ENCODE results near the gene SLC1A7.

Gene SLC1A7

GRCh38 chr1:53047737-53048736 lies 94.4 kb downstream of the SLC1A7 start:
- DNase-seq (ENCODE audit: insufficient read length, low spot score): no peak
- no peak for TF ChIP-seq PAX5 (IDR thresholded peaks at IDR 0.05; ENCODE audit: insufficient read depth, low read length, severe bottlenecking)
- FAIRE-seq: no peak

- TF ChIP-seq PAX5 (IDR thresholded peaks at IDR 0.05; ENCODE audit: insufficient read depth, low read length, severe bottlenecking) (no peak), POU2F2 (IDR thresholded peaks at IDR 0.05; ENCODE audit: low read depth, low read length) (no peak), POLR2AphosphoS5 (IDR thresholded peaks at IDR 0.05; ENCODE audit: low read depth, low read length) (no peak), SPI1 (IDR thresholded peaks at IDR 0.05; ENCODE audit: low read depth, low read length) (no peak), TAF1 (IDR thresholded peaks at IDR 0.05; ENCODE audit: low read depth, low read length) (no peak), POLR2A (IDR thresholded peaks at IDR 0.05; ENCODE audit: low read depth, low read length) (no peak)
- FAIRE-seq (no peak), DNase-seq (ENCODE audit: insufficient read length, low spot score) (no peak)
These were observed 95.5 kb downstream of the SLC1A7 start for GRCh38 chr1:53046930-53047329.

- FAIRE-seq: no peak
- no peak for DNase-seq (ENCODE audit: insufficient read length, low spot score)
- no peak for TF ChIP-seq POU2F2 (IDR thresholded peaks at IDR 0.05; ENCODE audit: low read depth, low read length)
- no peak for TF ChIP-seq POLR2AphosphoS5 (IDR thresholded peaks at IDR 0.05; ENCODE audit: low read depth, low read length)
- no peak for TF ChIP-seq SPI1 (IDR thresholded peaks at IDR 0.05; ENCODE audit: low read depth, low read length)
- no peak for TF ChIP-seq PAX5 (IDR thresholded peaks at IDR 0.05; ENCODE audit: insufficient read depth, low read length, severe bottlenecking)
- no peak for TF ChIP-seq POLR2A (IDR thresholded peaks at IDR 0.05; ENCODE audit: low read depth, low read length)
- TF ChIP-seq TAF1 (IDR thresholded peaks at IDR 0.05; ENCODE audit: low read depth, low read length): no peak
These were observed 97.5 kb downstream of the SLC1A7 start for GRCh38 chr1:53044926-53045325.

GRCh38 chr1:53043271-53043670 lies 99.2 kb downstream of the SLC1A7 start:
- DNase-seq (ENCODE audit: insufficient read length, low spot score) (no peak), FAIRE-seq (no peak)
- TF ChIP-seq POU2F2 (IDR thresholded peaks at IDR 0.05; ENCODE audit: low read depth, low read length) (no peak), SPI1 (IDR thresholded peaks at IDR 0.05; ENCODE audit: low read depth, low read length) (no peak), TAF1 (IDR thresholded peaks at IDR 0.05; ENCODE audit: low read depth, low read length) (no peak), POLR2AphosphoS5 (IDR thresholded peaks at IDR 0.05; ENCODE audit: low read depth, low read length) (no peak), PAX5 (IDR thresholded peaks at IDR 0.05; ENCODE audit: insufficient read depth, low read length, severe bottlenecking) (no peak), POLR2A (IDR thresholded peaks at IDR 0.05; ENCODE audit: low read depth, low read length) (no peak)

GRCh38 chr1:53038566-53038965 lies 103.9 kb downstream of the SLC1A7 start:
- DNase-seq (ENCODE audit: insufficient read length, low spot score) (no peak), FAIRE-seq (no peak)
- TF ChIP-seq TAF1 (IDR thresholded peaks at IDR 0.05; ENCODE audit: low read depth, low read length) (no peak), SPI1 (IDR thresholded peaks at IDR 0.05; ENCODE audit: low read depth, low read length) (no peak), PAX5 (IDR thresholded peaks at IDR 0.05; ENCODE audit: insufficient read depth, low read length, severe bottlenecking) (no peak), POLR2A (IDR thresholded peaks at IDR 0.05; ENCODE audit: low read depth, low read length) (no peak), POU2F2 (IDR thresholded peaks at IDR 0.05; ENCODE audit: low read depth, low read length) (no peak), POLR2AphosphoS5 (IDR thresholded peaks at IDR 0.05; ENCODE audit: low read depth, low read length) (no peak)

Measured in GM12891 (cell line).